Measurements from ENCODE around the gene STK11. TPM values are rescaled to one million over a fixed set of nuclear protein-coding genes. Genes with fewer than 3 reads are reported as not detected.
A peak's percentile ranks its signal among the peaks of the same experiment; 100 is the strongest.

The STK11 gene
- total RNA-seq, 4 donors from 2014 or later: 91.5 to 194 (median 149) TPM

DNA sequence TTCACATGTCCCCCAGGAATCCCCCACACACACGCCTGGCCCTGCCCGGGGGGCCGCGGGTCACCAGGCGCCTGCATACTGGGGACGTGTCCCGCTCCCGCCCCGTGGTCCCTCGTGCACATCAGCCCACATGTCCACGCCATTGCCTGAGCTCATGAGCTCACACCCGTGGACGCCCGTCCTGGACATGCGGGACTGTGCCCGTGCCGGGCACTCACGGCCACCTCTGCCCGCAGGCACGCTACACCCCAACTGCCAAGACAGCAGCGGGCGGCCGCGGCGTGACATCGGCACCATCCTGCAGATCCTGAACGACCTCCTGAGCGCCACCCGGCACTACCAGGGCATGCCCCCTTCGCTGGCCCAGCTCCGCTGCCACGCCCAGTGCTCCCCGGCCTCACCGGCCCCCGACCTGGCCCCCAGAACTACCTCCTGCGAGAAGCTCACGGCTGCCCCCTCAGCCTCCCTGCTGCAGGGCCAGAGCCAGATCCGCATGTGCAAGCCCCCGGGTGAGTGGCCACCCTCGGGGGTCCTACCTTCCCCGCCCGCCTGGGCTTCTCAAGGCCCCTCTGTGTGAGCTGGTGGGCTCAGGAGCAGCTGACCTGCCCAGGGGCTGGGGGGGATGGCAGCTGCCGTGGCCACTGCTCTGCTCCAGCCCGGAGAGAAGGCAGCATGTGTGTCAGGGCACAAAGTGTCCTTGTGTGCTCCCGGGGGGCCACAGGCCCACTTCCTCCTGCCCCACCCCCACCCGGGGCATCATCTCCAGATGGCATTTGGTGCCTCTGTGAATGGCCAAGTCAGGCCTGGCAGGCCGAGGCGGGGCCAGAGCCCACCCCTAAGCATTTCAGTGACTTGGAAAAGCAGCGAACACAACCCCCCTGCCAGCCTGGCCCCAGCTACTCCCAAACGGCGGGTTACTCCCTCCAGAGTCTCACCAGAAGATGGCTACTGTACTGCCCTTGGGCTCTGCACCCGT, 49.9 kb downstream of the STK11 start:
- in situ Hi-C loops (cut with MboI; ENCODE audit: low sequenced_read_pairs in 4 of 4) (no loop called here), intact Hi-C loops (cut with DNase I; ENCODE audit: low total_unique reads) (no loop called here)
- peaks cover 0 to 52% of the 10 kb centered on the region in 2 donors for H3K36me3 ChIP-seq
- peak overlapping the region; percentile 94 to 99 (median 96) for H3K27ac ChIP-seq
- ATAC-seq (no peak), DNase-seq (no peak)
- peaks cover 54 to 67% of the 10 kb centered on the region in 2 donors for H3K4me1 ChIP-seq
- TF ChIP-seq, protein P1, sequence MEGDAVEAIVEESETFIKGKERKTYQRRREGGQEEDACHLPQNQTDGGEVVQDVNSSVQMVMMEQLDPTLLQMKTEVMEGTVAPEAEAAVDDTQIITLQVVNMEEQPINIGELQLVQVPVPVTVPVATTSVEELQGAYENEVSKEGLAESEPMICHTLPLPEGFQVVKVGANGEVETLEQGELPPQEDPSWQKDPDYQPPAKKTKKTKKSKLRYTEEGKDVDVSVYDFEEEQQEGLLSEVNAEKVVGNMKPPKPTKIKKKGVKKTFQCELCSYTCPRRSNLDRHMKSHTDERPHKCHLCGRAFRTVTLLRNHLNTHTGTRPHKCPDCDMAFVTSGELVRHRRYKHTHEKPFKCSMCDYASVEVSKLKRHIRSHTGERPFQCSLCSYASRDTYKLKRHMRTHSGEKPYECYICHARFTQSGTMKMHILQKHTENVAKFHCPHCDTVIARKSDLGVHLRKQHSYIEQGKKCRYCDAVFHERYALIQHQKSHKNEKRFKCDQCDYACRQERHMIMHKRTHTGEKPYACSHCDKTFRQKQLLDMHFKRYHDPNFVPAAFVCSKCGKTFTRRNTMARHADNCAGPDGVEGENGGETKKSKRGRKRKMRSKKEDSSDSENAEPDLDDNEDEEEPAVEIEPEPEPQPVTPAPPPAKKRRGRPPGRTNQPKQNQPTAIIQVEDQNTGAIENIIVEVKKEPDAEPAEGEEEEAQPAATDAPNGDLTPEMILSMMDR (IDR thresholded peaks at IDR 0.05 in 4 of 5, conservative IDR thresholded peaks at IDR 0.05 in 1 of 5): no peak
- no peak for TF ChIP-seq POLR2A (IDR thresholded peaks at IDR 0.05)
- H3K4me3 ChIP-seq: no peak overlapping the region
- H3K9me3 ChIP-seq: no peaks in the 10 kb centered on the region
- H3K27me3 ChIP-seq: no peaks in the 10 kb centered on the region

DNA sequence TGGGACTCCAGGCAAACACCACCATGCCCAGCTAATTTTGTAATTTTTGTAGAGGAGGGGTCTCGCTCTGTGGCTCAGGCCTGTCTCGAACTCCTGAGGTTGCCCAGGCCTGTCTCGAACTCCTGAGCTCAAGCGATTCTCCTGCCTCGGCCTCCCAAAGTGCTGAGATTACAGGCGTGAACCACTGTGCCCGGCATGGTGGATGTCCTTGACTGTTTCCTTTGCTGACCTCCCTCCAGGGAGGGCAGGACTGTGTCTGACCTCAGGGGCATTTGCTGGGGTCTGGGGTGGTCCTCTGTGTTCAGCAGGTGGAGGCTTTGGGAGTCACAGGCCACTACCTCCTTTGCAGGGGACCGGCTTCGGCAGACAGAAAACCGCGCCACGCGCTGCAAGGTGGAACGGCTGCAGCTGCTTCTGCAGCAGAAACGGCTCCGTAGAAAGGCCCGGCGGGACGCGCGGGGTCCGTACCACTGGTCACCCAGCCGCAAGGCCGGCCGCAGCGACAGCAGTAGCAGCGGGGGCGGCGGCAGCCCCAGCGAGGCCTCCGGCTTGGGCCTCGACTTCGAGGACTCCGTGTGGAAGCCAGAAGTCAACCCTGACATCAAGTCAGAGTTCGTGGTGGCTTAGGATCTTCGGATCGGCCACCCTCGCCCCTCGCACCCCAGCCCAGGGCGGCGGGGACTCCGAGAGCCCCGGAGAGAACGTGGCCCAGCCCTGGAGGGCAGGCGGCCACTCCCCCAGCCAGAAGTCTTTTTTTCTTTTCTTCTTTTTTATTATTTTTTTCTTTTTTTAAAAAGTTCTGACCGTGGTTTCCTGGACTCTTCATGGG, 51.3 kb downstream of the STK11 start:
- Histone ChIP-seq H3K9me3 (no peaks in the 10 kb centered on the region), H3K36me3 (peaks cover 0 to 46% of the 10 kb centered on the region in 2 donors), H3K27me3 (no peaks in the 10 kb centered on the region), H3K27ac (peak overlapping the region; percentile 94 to 99 (median 96)), H3K4me3 (no peak overlapping the region), H3K4me1 (peaks cover 61 to 66% of the 10 kb centered on the region in 2 donors)
- intact Hi-C loops (cut with DNase I; ENCODE audit: low total_unique reads) (no loop called here), in situ Hi-C loops (cut with MboI; ENCODE audit: low sequenced_read_pairs in 4 of 4) (no loop called here)
- no peak for DNase-seq
- ATAC-seq: no peak
- TF ChIP-seq, protein P1 (IDR thresholded peaks at IDR 0.05 in 4 of 5, conservative IDR thresholded peaks at IDR 0.05 in 1 of 5): no peak
- no peak for TF ChIP-seq POLR2A (IDR thresholded peaks at IDR 0.05)

DNA sequence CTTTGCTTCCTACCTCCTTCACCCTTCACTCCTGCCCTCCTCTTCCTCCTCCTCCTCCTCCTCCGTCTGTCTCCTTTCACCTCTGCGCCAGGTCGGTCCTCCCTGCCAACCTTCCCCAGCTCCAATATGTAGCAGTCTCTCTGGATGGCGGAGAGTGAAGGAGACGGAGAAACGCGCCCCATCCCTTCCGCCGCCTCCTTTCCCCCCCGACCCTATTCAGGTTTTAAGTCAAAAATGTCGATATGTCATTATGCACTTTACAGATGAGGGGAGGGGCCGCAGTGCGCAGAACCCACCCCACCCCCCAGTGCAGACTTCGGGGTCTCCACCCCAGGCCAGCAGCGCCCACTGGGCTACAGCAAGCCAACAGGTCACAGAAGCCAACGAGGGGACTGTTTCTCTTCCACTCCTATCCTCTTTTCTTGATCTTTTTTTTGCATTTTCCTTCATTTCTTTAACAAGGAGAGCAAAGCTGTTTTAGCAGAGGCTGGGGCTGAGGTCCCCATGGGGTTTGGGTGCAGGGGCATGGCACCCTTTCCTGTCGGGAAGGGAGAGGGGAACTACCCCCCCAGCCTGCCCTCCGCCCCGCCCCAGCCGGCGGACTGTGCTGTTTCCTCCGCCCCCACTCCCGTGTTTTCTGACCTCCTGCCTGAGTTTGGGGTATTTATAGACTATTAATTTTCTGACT, 52.0 kb downstream of the STK11 start:
- Histone ChIP-seq H3K4me1 (peaks cover 64 to 66% of the 10 kb centered on the region in 2 donors), H3K4me3 (no peak overlapping the region), H3K9me3 (no peaks in the 10 kb centered on the region), H3K36me3 (peaks cover 0 to 45% of the 10 kb centered on the region in 2 donors), H3K27ac (peak overlapping the region; percentile 94 to 99 (median 96)), H3K27me3 (no peaks in the 10 kb centered on the region)
- TF ChIP-seq, protein P1 (IDR thresholded peaks at IDR 0.05 in 4 of 5, conservative IDR thresholded peaks at IDR 0.05 in 1 of 5): no peak
- no peak for TF ChIP-seq POLR2A (IDR thresholded peaks at IDR 0.05)
- no peak for ATAC-seq
- DNase-seq: no peak
- intact Hi-C loops (cut with DNase I; ENCODE audit: low total_unique reads) (no loop called here), in situ Hi-C loops (cut with MboI; ENCODE audit: low sequenced_read_pairs in 4 of 4) (no loop called here)

DNA sequence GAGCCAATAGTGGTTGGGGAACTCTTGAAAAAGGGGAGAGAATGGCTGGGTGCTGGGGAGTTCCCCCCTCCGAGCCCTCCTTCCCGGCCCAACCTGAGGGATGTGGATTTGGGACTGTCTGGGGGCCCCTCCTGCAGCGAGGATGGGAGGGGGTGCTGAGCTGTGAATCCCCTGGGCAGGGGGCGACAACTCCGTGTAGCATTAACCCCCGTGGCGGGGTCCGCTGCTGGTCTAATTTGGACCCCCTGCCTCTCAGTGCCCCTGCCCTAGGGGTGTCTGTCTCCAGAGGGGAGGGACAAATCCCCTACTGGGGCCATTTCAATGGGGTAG, 52.5 kb downstream of the STK11 start:
- TF ChIP-seq, protein P1 (IDR thresholded peaks at IDR 0.05 in 4 of 5, conservative IDR thresholded peaks at IDR 0.05 in 1 of 5): no peak
- no peak for TF ChIP-seq POLR2A (IDR thresholded peaks at IDR 0.05)
- H3K27ac ChIP-seq: peak overlapping the region; percentile 94 to 99 (median 96)
- ATAC-seq (no peak), DNase-seq (no peak)
- intact Hi-C loops (cut with DNase I; ENCODE audit: low total_unique reads) (no loop called here), in situ Hi-C loops (cut with MboI; ENCODE audit: low sequenced_read_pairs in 4 of 4) (no loop called here)
- H3K4me1 ChIP-seq: peaks cover 63 to 65% of the 10 kb centered on the region in 2 donors
- no peaks in the 10 kb centered on the region for H3K27me3 ChIP-seq
- H3K9me3 ChIP-seq: no peaks in the 10 kb centered on the region
- peaks cover 0 to 45% of the 10 kb centered on the region in 2 donors for H3K36me3 ChIP-seq
- no peak overlapping the region for H3K4me3 ChIP-seq

All from gastrocnemius medialis (tissue), 4 donors.